IPS DF 6.9 (cell line): Measurements from ENCODE around the gene CSNK2A1.
"Not testable (repeated sequence)": the region's sequence is repeated elsewhere in the genome, so short reads cannot be mapped to it uniquely, and the experiment has no call there.

ENCODE experiments used
- DNase-seq: peaks from one replicate; pipeline ENCODE4 v3.0.0-alpha.2; 2013; ENCODE audit warnings: low read depth, low spot score
- H3K27ac ChIP-seq: one replicate; pipeline ENCODE4 v1.5.1; 2013; ENCODE audit warnings: low read length, control low read depth
- H3K27me3 ChIP-seq: 2 replicates; pipeline ENCODE4 v1.6.1; 2013; ENCODE audit warnings: mild to moderate bottlenecking, low read length; ENCODE audit not compliant: control insufficient read depth, insufficient read depth
- H3K36me3 ChIP-seq: 2 replicates; pipeline ENCODE4 v1.6.1; 2013; ENCODE audit warnings: low read length; ENCODE audit not compliant: control insufficient read depth, insufficient read depth
- H3K4me1 ChIP-seq: 2 replicates; pipeline ENCODE4 v1.6.1; 2013; ENCODE audit warnings: low read length; ENCODE audit not compliant: control insufficient read depth, insufficient read depth
- H3K4me3 ChIP-seq: 2 replicates; pipeline ENCODE4 v1.5.1; 2013; ENCODE audit warnings: mild to moderate bottlenecking, low read length
- H3K9me3 ChIP-seq: 2 replicates; pipeline ENCODE4 v1.6.1; 2013; ENCODE audit warnings: low read length, inconsistent platforms; ENCODE audit not compliant: control insufficient read depth, insufficient read depth
- WGBS: extraction: QIAGEN DNeasy Blood & Tissue Kit; methylation state at CpG from one replicate; pipeline ENCODE4 v1.1.7; 2013; ENCODE audit warnings: mixed read lengths, missing lambda C conversion rate; ENCODE audit not compliant: insufficient read length, insufficient coverage; 5-methylcytosine and 5-hydroxymethylcytosine counted together

Gene CSNK2A1

GRCh38 chr20:492159-492558, 51.4 kb downstream of the CSNK2A1 start:
- Histone ChIP-seq H3K36me3 (peaks cover 36% of the 10 kb centered on the region; the same call in 1 of the 2 replicates), H3K27ac (no peak overlapping the region), H3K27me3 (no peaks in the 10 kb centered on the region), H3K4me3 (no peak overlapping the region), H3K4me1 (no peaks in the 10 kb centered on the region), H3K9me3 (no peaks in the 10 kb centered on the region)
- WGBS = no CpG with 5 or more reads among the region's 5 CpGs
- no peak for DNase-seq

GRCh38 chr20:487655-488054, 55.9 kb downstream of the CSNK2A1 start:
- H3K9me3 ChIP-seq = no peaks in the 10 kb centered on the region
- H3K27me3 ChIP-seq = no peaks in the 10 kb centered on the region
- DNase-seq = no peak
- peaks cover 30% of the 10 kb centered on the region; the same call in 1 of the 2 replicates for H3K36me3 ChIP-seq
- no CpG with 5 or more reads among the region's 4 CpGs for WGBS
- no peak overlapping the region for H3K27ac ChIP-seq
- no peaks in the 10 kb centered on the region for H3K4me1 ChIP-seq
- no peak overlapping the region for H3K4me3 ChIP-seq

GRCh38 chr20:483815-484644, 59.6 kb downstream of the CSNK2A1 start:
- H3K4me1 ChIP-seq = no peaks in the 10 kb centered on the region
- H3K27ac ChIP-seq = no peak overlapping the region
- H3K36me3 ChIP-seq = peaks cover 34% of the 10 kb centered on the region; the same call in 1 of the 2 replicates
- no peaks in the 10 kb centered on the region for H3K9me3 ChIP-seq
- no peak overlapping the region for H3K4me3 ChIP-seq
- H3K27me3 ChIP-seq = no peaks in the 10 kb centered on the region
- no CpG with 5 or more reads among the region's 9 CpGs for WGBS
- no peak for DNase-seq

GRCh38 chr20:481167-481566, 62.4 kb downstream of the CSNK2A1 start:
- Histone ChIP-seq H3K36me3 (peaks cover 18% of the 10 kb centered on the region; the same call in 1 of the 2 replicates), H3K9me3 (no peaks in the 10 kb centered on the region), H3K27me3 (no peaks in the 10 kb centered on the region), H3K27ac (no peak overlapping the region), H3K4me1 (no peaks in the 10 kb centered on the region; the same call in 1 of the 2 replicates), H3K4me3 (no peak overlapping the region)
- no peak for DNase-seq
- WGBS = no CpG with 5 or more reads among the region's 1 CpG

- Histone ChIP-seq H3K4me3 (no peak overlapping the region), H3K9me3 (no peaks in the 10 kb centered on the region), H3K36me3 (peaks cover 15% of the 10 kb centered on the region; the same call in 1 of the 2 replicates), H3K4me1 (no peaks in the 10 kb centered on the region; the same call in 1 of the 2 replicates), H3K27ac (no peak overlapping the region), H3K27me3 (no peaks in the 10 kb centered on the region)
- no CpG with 5 or more reads among the region's 3 CpGs for WGBS
- no peak for DNase-seq
Measured at GRCh38 chr20:480044-480443, 63.5 kb downstream of the CSNK2A1 start.

GRCh38 chr20:479487-479886, 64.1 kb downstream of the CSNK2A1 start:
- no peak for DNase-seq
- no peaks in the 10 kb centered on the region for H3K9me3 ChIP-seq
- H3K4me1 ChIP-seq = no peaks in the 10 kb centered on the region; the same call in 1 of the 2 replicates
- no peaks in the 10 kb centered on the region for H3K27me3 ChIP-seq
- no CpG with 5 or more reads among the region's 2 CpGs for WGBS
- no peak overlapping the region for H3K4me3 ChIP-seq
- H3K36me3 ChIP-seq = peaks cover 15% of the 10 kb centered on the region; the same call in 1 of the 2 replicates
- H3K27ac ChIP-seq = no peak overlapping the region

GRCh38 chr20:478949-479429, 64.6 kb downstream of the CSNK2A1 start:
- no peaks in the 10 kb centered on the region; the same call in 1 of the 2 replicates for H3K4me1 ChIP-seq
- WGBS = no CpG with 5 or more reads among the region's 3 CpGs
- DNase-seq = no peak

GRCh38 chr20:478010-478948, 65.3 kb downstream of the CSNK2A1 start:
- H3K9me3 ChIP-seq = no peaks in the 10 kb centered on the region
- no peaks in the 10 kb centered on the region; the same call in 1 of the 2 replicates for H3K4me1 ChIP-seq
- peaks cover 12% of the 10 kb centered on the region; the same call in 1 of the 2 replicates for H3K36me3 ChIP-seq
- no peak for DNase-seq
- WGBS = no CpG with 5 or more reads among the region's 8 CpGs
- H3K27me3 ChIP-seq = no peaks in the 10 kb centered on the region
- H3K27ac ChIP-seq = no peak overlapping the region
- no peak overlapping the region for H3K4me3 ChIP-seq

More at GRCh38 chr20:478949-479429, 64.6 kb downstream of the CSNK2A1 start:
- Histone ChIP-seq H3K9me3 (no peaks in the 10 kb centered on the region), H3K27me3 (no peaks in the 10 kb centered on the region), H3K4me3 (no peak overlapping the region), H3K27ac (no peak overlapping the region), H3K36me3 (peaks cover 15% of the 10 kb centered on the region; the same call in 1 of the 2 replicates)

GRCh38 chr20:476561-477249, 66.9 kb downstream of the CSNK2A1 start:
- H3K27ac ChIP-seq, DNase-seq, H3K9me3 ChIP-seq, H3K4me1 ChIP-seq, H3K36me3 ChIP-seq, H3K4me3 ChIP-seq, H3K27me3 ChIP-seq: not testable (repeated sequence)
- no CpG with 5 or more reads among the region's 6 CpGs for WGBS
